DMS114 treated with DMSO at 0.1 percent for 48 hours (cell line): ENCODE measurements around the gene CACNA1E.

Experiments
- DNase-seq: peaks from one replicate; lab custom pipeline; 2025; ENCODE audit not compliant: unreplicated experiment; lab: John Stamatoyannopoulos, UW

Gene CACNA1E

GRCh38 chr1:181482521-181483284 lies 614 bp upstream of the CACNA1E start:
- DNase-seq = peak; percentile 48

- DNase-seq = no peak
These were observed 1.5 kb downstream of the CACNA1E start for GRCh38 chr1:181484821-181485220.

GRCh38 chr1:181485287-181486097 lies 2.2 kb downstream of the CACNA1E start:
- no peak for DNase-seq

GRCh38 chr1:181486098-181486420 lies 2.7 kb downstream of the CACNA1E start:
- DNase-seq = no peak

GRCh38 chr1:181488866-181489265 lies 5.5 kb downstream of the CACNA1E start:
- no peak for DNase-seq

- no peak for DNase-seq
These were observed 7.0 kb downstream of the CACNA1E start for GRCh38 chr1:181490276-181490675.

- no peak for DNase-seq
These were observed 7.7 kb downstream of the CACNA1E start for GRCh38 chr1:181490740-181491712.

- no peak for DNase-seq
These were observed 9.8 kb downstream of the CACNA1E start for GRCh38 chr1:181493166-181493565.

GRCh38 chr1:181493885-181494284 lies 10.6 kb downstream of the CACNA1E start:
- DNase-seq = no peak

- no peak for DNase-seq
These were observed 13.4 kb downstream of the CACNA1E start for GRCh38 chr1:181496759-181497158.

GRCh38 chr1:181497870-181498269 lies 14.6 kb downstream of the CACNA1E start:
- DNase-seq = no peak

- DNase-seq = no peak
These were observed 16.5 kb downstream of the CACNA1E start for GRCh38 chr1:181499825-181500224.

- DNase-seq = no peak
These were observed 17.3 kb downstream of the CACNA1E start for GRCh38 chr1:181500636-181501035.

GRCh38 chr1:181501612-181502011 lies 18.3 kb downstream of the CACNA1E start:
- no peak for DNase-seq

GRCh38 chr1:181503171-181503810 lies 20.0 kb downstream of the CACNA1E start:
- DNase-seq = no peak

- no peak for DNase-seq
These were observed 21.1 kb downstream of the CACNA1E start for GRCh38 chr1:181504399-181504842.

- no peak for DNase-seq
These were observed 23.4 kb downstream of the CACNA1E start for GRCh38 chr1:181506563-181507353.

- no peak for DNase-seq
These were observed 25.3 kb downstream of the CACNA1E start for GRCh38 chr1:181508486-181509165.

GRCh38 chr1:181513786-181514297 lies 30.5 kb downstream of the CACNA1E start:
- no peak for DNase-seq
